NCI-H2196 treated with DMSO at 0.1 percent for 48 hours (cell line): Measurements from ENCODE around the gene RHOJ.
"Not testable (repeated sequence)": the region's sequence is repeated elsewhere in the genome, so short reads cannot be mapped to it uniquely, and the experiment has no call there.

ENCODE experiments used
- DNase-seq: peaks from one replicate; lab custom pipeline; 2025; ENCODE audit not compliant: unreplicated experiment; lab: John Stamatoyannopoulos, UW

RHOJ gene

GRCh38 chr14:63204407-63205043 is at the start of gene RHOJ:
Gene RHOJ, plus strand, starts transcription at chr14:63204443. Its CDS starts 427 bp downstream, at chr14:63204870.
- DNase-seq, result no peak

GRCh38 chr14:63155511-63156185 is 48.6 kb upstream of the RHOJ start:
- no peak for DNase-seq

- DNase-seq, result no peak
Measured at GRCh38 chr14:63157195-63157594, 47.0 kb upstream of the RHOJ start.

GRCh38 chr14:63163306-63163705 is 40.9 kb upstream of the RHOJ start:
- no peak for DNase-seq

- DNase-seq, result no peak
Measured at GRCh38 chr14:63164108-63164683, 40.0 kb upstream of the RHOJ start.

- not testable (repeated sequence) for DNase-seq
Measured at GRCh38 chr14:63165267-63165666, 39.0 kb upstream of the RHOJ start.

- DNase-seq, result no peak
Measured at GRCh38 chr14:63167044-63167443, 37.2 kb upstream of the RHOJ start.

- no peak for DNase-seq
Measured at GRCh38 chr14:63174760-63175191, 29.5 kb upstream of the RHOJ start.

GRCh38 chr14:63175531-63175930 is 28.7 kb upstream of the RHOJ start:
- no peak for DNase-seq

- DNase-seq, result no peak
Measured at GRCh38 chr14:63178912-63179311, 25.3 kb upstream of the RHOJ start.

- DNase-seq, result no peak
Measured at GRCh38 chr14:63179383-63179782, 24.9 kb upstream of the RHOJ start.

- DNase-seq, result no peak
Measured at GRCh38 chr14:63180011-63180410, 24.2 kb upstream of the RHOJ start.

- no peak for DNase-seq
Measured at GRCh38 chr14:63182968-63183367, 21.3 kb upstream of the RHOJ start.

GRCh38 chr14:63186453-63186852 is 17.8 kb upstream of the RHOJ start:
- DNase-seq, result no peak

- DNase-seq, result no peak
Measured at GRCh38 chr14:63191211-63191610, 13.0 kb upstream of the RHOJ start.

- DNase-seq, result no peak
Measured at GRCh38 chr14:63192085-63192484, 12.2 kb upstream of the RHOJ start.

- DNase-seq, result no peak
Measured at GRCh38 chr14:63193236-63193635, 11.0 kb upstream of the RHOJ start.

GRCh38 chr14:63200035-63200740 is 4.1 kb upstream of the RHOJ start:
- DNase-seq, result no peak

GRCh38 chr14:63200767-63201166 is 3.5 kb upstream of the RHOJ start:
- DNase-seq, result no peak

GRCh38 chr14:63203015-63203414 is 1.2 kb upstream of the RHOJ start:
- no peak for DNase-seq

- no peak for DNase-seq
Measured at GRCh38 chr14:63203618-63204406, 431 bp upstream of the RHOJ start.
